ENCODE results near the gene RUSC2. TPM values are rescaled to one million over a fixed set of nuclear protein-coding genes. Genes with fewer than 3 reads are reported as not detected.
A peak's percentile ranks its signal among the peaks of the same experiment; 100 is the strongest.

RUSC2 gene
- total and polyA plus RNA-seq, 7 donors: 0.92 to 47.1 (median 30.9) TPM

GRCh38 chr9:35515766-35516165, 25.9 kb downstream of the RUSC2 start:
- no peak for DNase-seq
- H3K4me3 ChIP-seq: no peak overlapping the region

DNA sequence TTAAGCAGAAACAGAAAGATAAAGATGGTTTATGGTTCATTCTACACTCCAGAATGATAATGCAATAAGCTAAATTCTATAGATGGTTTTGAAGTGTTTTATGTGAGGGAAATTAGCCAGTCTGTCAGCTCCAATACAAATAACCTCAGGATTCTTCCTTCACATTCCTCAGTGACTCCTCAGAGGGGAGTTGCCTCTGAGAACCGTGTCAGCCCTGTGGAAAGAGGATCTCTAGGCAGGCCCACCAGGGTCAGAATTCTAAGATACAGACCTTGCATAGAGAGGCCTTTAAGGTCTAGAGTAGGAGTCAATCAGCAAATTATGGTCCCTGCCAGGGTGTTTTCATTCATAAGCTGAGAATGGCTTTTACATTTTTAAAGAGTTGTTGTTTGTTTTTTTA, 26.6 kb downstream of the RUSC2 start:
- peak overlapping the region; percentile 79 to 90 (median 87) for H3K27ac ChIP-seq

More at GRCh38 chr9:35515766-35516165, 25.9 kb downstream of the RUSC2 start:
- WGBS, 2 donors: 97% methylated on average over 7 of the region's 7 CpGs
- TF ChIP-seq CTCF (IDR thresholded peaks at IDR 0.05): no peak
- no peak for TF ChIP-seq POLR2A (IDR thresholded peaks at IDR 0.05)
- no peak for TF ChIP-seq EP300 (IDR thresholded peaks at IDR 0.05)
- TF ChIP-seq POLR2AphosphoS5 (IDR thresholded peaks at IDR 0.05): no peak
- Histone ChIP-seq H3K27ac (peak overlapping the region; percentile 79 to 90 (median 87)), H3K9me3 (no peaks in the 10 kb centered on the region), H3K36me3 (no peaks in the 10 kb centered on the region), H3K4me1 (peaks cover 0 to 97% (median 90%) of the 10 kb centered on the region in 4 donors), H3K27me3 (no peaks in the 10 kb centered on the region)
- intact Hi-C loops (cut with DNase I): no loop called here

GRCh38 chr9:35517131-35517530, 27.2 kb downstream of the RUSC2 start:
- intact Hi-C loops (cut with DNase I): no loop called here
- H3K4me1 ChIP-seq: peaks cover 0 to 97% (median 92%) of the 10 kb centered on the region in 4 donors
- H3K27ac ChIP-seq: peak overlapping the region; percentile 79 to 90 (median 87)
- no peak overlapping the region for H3K4me3 ChIP-seq
- no peak for TF ChIP-seq POLR2AphosphoS5 (IDR thresholded peaks at IDR 0.05)
- no peak for TF ChIP-seq POLR2A (IDR thresholded peaks at IDR 0.05)
- no peak for TF ChIP-seq EP300 (IDR thresholded peaks at IDR 0.05)
- no peak for TF ChIP-seq CTCF (IDR thresholded peaks at IDR 0.05)
- H3K27me3 ChIP-seq: no peaks in the 10 kb centered on the region
- H3K36me3 ChIP-seq: no peaks in the 10 kb centered on the region
- no peak for DNase-seq
- no peaks in the 10 kb centered on the region for H3K9me3 ChIP-seq
- 76 to 84% methylated on average over 3 of the region's 3 CpGs for WGBS, 2 donors

More for the DNA sequence above, 26.6 kb downstream of the RUSC2 start:
- TF ChIP-seq EP300 (IDR thresholded peaks at IDR 0.05) (no peak), CTCF (IDR thresholded peaks at IDR 0.05) (no peak), POLR2A (IDR thresholded peaks at IDR 0.05) (no peak)
- H3K9me3 ChIP-seq: no peaks in the 10 kb centered on the region
- H3K4me1 ChIP-seq: peaks cover 0 to 97% (median 92%) of the 10 kb centered on the region in 4 donors
- no peaks in the 10 kb centered on the region for H3K27me3 ChIP-seq
- intact Hi-C loops (cut with DNase I): no loop called here
- H3K36me3 ChIP-seq: no peaks in the 10 kb centered on the region
- no peak overlapping the region for H3K4me3 ChIP-seq
- 45 to 53% methylated on average over 1 of the region's 1 CpG for WGBS, 2 donors
- DNase-seq: no peak

- peaks cover 0 to 97% (median 92%) of the 10 kb centered on the region in 4 donors for H3K4me1 ChIP-seq
- no peaks in the 10 kb centered on the region for H3K27me3 ChIP-seq
- DNase-seq: no peak
- peak overlapping the region; percentile 79 to 90 (median 87) for H3K27ac ChIP-seq
- TF ChIP-seq CTCF (IDR thresholded peaks at IDR 0.05) (no peak), POLR2AphosphoS5 (IDR thresholded peaks at IDR 0.05) (no peak), EP300 (IDR thresholded peaks at IDR 0.05) (no peak), POLR2A (IDR thresholded peaks at IDR 0.05) (no peak)
- WGBS, 2 donors: 94 to 95% methylated on average over 3 of the region's 3 CpGs
- no peaks in the 10 kb centered on the region for H3K9me3 ChIP-seq
- no peaks in the 10 kb centered on the region for H3K36me3 ChIP-seq
- no peak overlapping the region for H3K4me3 ChIP-seq
- intact Hi-C loops (cut with DNase I): no loop called here
These were observed 27.8 kb downstream of the RUSC2 start for GRCh38 chr9:35517552-35518224.

Data from sigmoid colon (tissue), 7 donors.